ENCODE data around the gene DGAT2L6. TPM values are rescaled to one million over a fixed set of nuclear protein-coding genes. Genes with fewer than 3 reads are reported as not detected.
A peak's percentile ranks its signal among the peaks of the same experiment; 100 is the strongest.

Gene DGAT2L6
- total RNA-seq, 1 experiment from 2014 or later, result not detected

- Histone ChIP-seq H3K9me3 (ENCODE audit: low read length) (no peaks in the 10 kb centered on the region), H3K9me2 (replicated peaks; ENCODE audit: low read length) (no peaks in the 10 kb centered on the region), H4K20me1 (ENCODE audit: low read length) (no peaks in the 10 kb centered on the region), H3K79me2 (ENCODE audit: low read length) (no peaks in the 10 kb centered on the region), H3K4me3 (ENCODE audit: low read length) (no peak overlapping the region), H2AFZ (ENCODE audit: low read length) (no peak overlapping the region), H3F3A (ENCODE audit: low read length, unreplicated experiment) (no peaks in the 10 kb centered on the region), H3K9ac (ENCODE audit: low read length) (peak overlapping the region; percentile 46; the same call in 1 of the 2 replicates), H3K27me3 (ENCODE audit: low read length) (no peaks in the 10 kb centered on the region), H3K27ac (ENCODE audit: low read length) (peak overlapping the region; percentile 94), H3K4me2 (ENCODE audit: low read length) (peak overlapping the region; percentile 48), H3K36me3 (ENCODE audit: low read depth, low read length) (no peaks in the 10 kb centered on the region), H3K4me1 (ENCODE audit: insufficient read depth, low read length) (peaks cover 35% of the 10 kb centered on the region)
- ChIA-PET POLR2A (ENCODE audit: unreplicated experiment) (no interaction called here), CTCF (no interaction called here)
- peak; percentile 55 for ATAC-seq
- BruUV-seq (replicated peaks), result no TSS peak
- no peak for DNase-seq
- TF ChIP-seq CTCF (conservative IDR thresholded peaks at IDR 0.05; ENCODE audit: low read depth, low read length), result no peak
- TF ChIP-seq EZH2 (IDR thresholded peaks at IDR 0.05; ENCODE audit: low read length, unreplicated experiment), result no peak
- TF ChIP-seq EZH2phosphoT487 (IDR thresholded peaks at IDR 0.05; ENCODE audit: borderline replicate concordance, low read length), result no peak
- intact Hi-C loops (cut with micrococcal nuclease), result no loop called here
Measured at GRCh38 chrX:70254063-70254400, 76.7 kb downstream of the DGAT2L6 start.

- Histone ChIP-seq H3F3A (ENCODE audit: low read length, unreplicated experiment) (no peaks in the 10 kb centered on the region), H3K4me1 (ENCODE audit: insufficient read depth, low read length) (peaks cover 35% of the 10 kb centered on the region), H2AFZ (ENCODE audit: low read length) (no peak overlapping the region), H3K79me2 (ENCODE audit: low read length) (no peaks in the 10 kb centered on the region), H3K9me3 (ENCODE audit: low read length) (no peaks in the 10 kb centered on the region), H3K36me3 (ENCODE audit: low read depth, low read length) (no peaks in the 10 kb centered on the region), H3K27ac (ENCODE audit: low read length) (peak overlapping the region; percentile 94), H3K4me2 (ENCODE audit: low read length) (peak overlapping the region; percentile 48), H3K4me3 (ENCODE audit: low read length) (no peak overlapping the region), H4K20me1 (ENCODE audit: low read length) (no peaks in the 10 kb centered on the region), H3K9me2 (replicated peaks; ENCODE audit: low read length) (no peaks in the 10 kb centered on the region), H3K9ac (ENCODE audit: low read length) (peak overlapping the region; percentile 46; the same call in 1 of the 2 replicates), H3K27me3 (ENCODE audit: low read length) (no peaks in the 10 kb centered on the region)
- intact Hi-C loops (cut with micrococcal nuclease), result no loop called here
- TF ChIP-seq EZH2 (IDR thresholded peaks at IDR 0.05; ENCODE audit: low read length, unreplicated experiment) (no peak), EZH2phosphoT487 (IDR thresholded peaks at IDR 0.05; ENCODE audit: borderline replicate concordance, low read length) (no peak), CTCF (conservative IDR thresholded peaks at IDR 0.05; ENCODE audit: low read depth, low read length) (no peak)
- peak; percentile 38 for ATAC-seq
- CTCF ChIA-PET, result no interaction called here
- POLR2A ChIA-PET (ENCODE audit: unreplicated experiment), result no interaction called here
- BruUV-seq (replicated peaks), result no TSS peak
- peak; percentile 61 for DNase-seq
Measured at GRCh38 chrX:70254909-70255308, 77.6 kb downstream of the DGAT2L6 start.

Other genes starting within 250 kb of the DGAT2L6 start
- not detected in 2 replicates for gene AWAT2, start 127.5 kb upstream of the DGAT2L6 start, total RNA-seq (2014; rRNA removed)
- not detected in 2 replicates for gene OTUD6A, start 115.0 kb upstream of the DGAT2L6 start, total RNA-seq (2014; rRNA removed)
- gene IGBP1, start 44.0 kb upstream of the DGAT2L6 start, total RNA-seq (2014; rRNA removed), result 43.0 and 51.1 TPM in 2 replicates
- not detected in 2 replicates for gene AWAT1, start 57.2 kb downstream of the DGAT2L6 start, total RNA-seq (2014; rRNA removed)
- 0.62 TPM in 1 of 2 replicates, not detected in the other for gene P2RY4, start 82.7 kb downstream of the DGAT2L6 start, total RNA-seq (2014; rRNA removed)
- not detected in 2 replicates for gene ARR3, start 90.9 kb downstream of the DGAT2L6 start, total RNA-seq (2014; rRNA removed)
- not detected in 2 replicates for gene RAB41, start 104.7 kb downstream of the DGAT2L6 start, total RNA-seq (2014; rRNA removed)
- 69.5 and 83.0 TPM in 2 replicates for gene PDZD11, start 112.4 kb downstream of the DGAT2L6 start, total RNA-seq (2014; rRNA removed)
- gene KIF4A, start 112.6 kb downstream of the DGAT2L6 start, total RNA-seq (2014; rRNA removed), result 35.8 and 43.5 TPM in 2 replicates
- gene GDPD2, start 245.8 kb downstream of the DGAT2L6 start, total RNA-seq (2014; rRNA removed), result 0.04 TPM in 1 of 2 replicates, not detected in the other

Measured in PC-3 (cell line).